Neural progenitor cell (in vitro differentiated cells): Measurements from ENCODE around the gene SHC2. TPM values are rescaled to one million over a fixed set of nuclear protein-coding genes. Genes with fewer than 3 reads are reported as not detected.

Experiments used
- DNase-seq: peaks from one replicate; pipeline ENCODE4 v3.0.0-alpha.2; 2016; ENCODE audit warnings: low spot score
- H2AFZ ChIP-seq: fragments of 200-600 bp; sonication (generic); replicated peaks from 2 replicates; pipeline ENCODE4 v1.6.1; 2016; ENCODE audit warnings: antibody characterized with exemption
- H3F3A ChIP-seq: fragments of 200-600 bp; sonication (generic); 2 replicates; pipeline ENCODE4 v1.6.1; 2016; ENCODE audit warnings: antibody characterized with exemption, low read depth
- H3K27ac ChIP-seq: fragments of 200-600 bp; sonication (generic); 2 replicates; pipeline ENCODE4 v1.5.1; 2016; ENCODE audit warnings: mild to moderate bottlenecking
- H3K27me3 ChIP-seq: fragments of 200-600 bp; sonication (generic); 2 replicates; pipeline ENCODE4 v1.6.1; 2016; ENCODE audit warnings: mild to moderate bottlenecking, moderate library complexity
- H3K36me3 ChIP-seq: fragments of 200-600 bp; sonication (generic); 2 replicates; pipeline ENCODE4 v1.5.1; 2016
- H3K4me1 ChIP-seq: fragments of 200-600 bp; sonication (generic); 2 replicates; pipeline ENCODE4 v1.6.1; 2016; ENCODE audit warnings: mixed run types
- H3K4me2 ChIP-seq: fragments of 200-600 bp; sonication (generic); 2 replicates; pipeline ENCODE4 v1.6.1; 2016
- H3K4me3 ChIP-seq: fragments of 200-600 bp; sonication (generic); 2 replicates; pipeline ENCODE4 v1.5.1; 2016
- H3K79me2 ChIP-seq: fragments of 200-600 bp; sonication (generic); 2 replicates; pipeline ENCODE4 v1.6.1; 2016; ENCODE audit warnings: low read depth
- H3K9ac ChIP-seq: fragments of 200-600 bp; sonication (generic); 2 replicates; pipeline ENCODE4 v1.6.1; 2016
- H3K9me3 ChIP-seq: fragments of 200-600 bp; sonication (generic); 2 replicates; pipeline ENCODE4 v1.5.1; 2016; ENCODE audit warnings: low read depth
- H4K20me1 ChIP-seq: fragments of 200-600 bp; sonication (generic); 2 replicates; pipeline ENCODE4 v1.6.1; 2016; ENCODE audit warnings: low read depth
- H3K27ac Mint-ChIP-seq: 3 replicates; pipeline ENCODE4 v1.8.0; 2021; ENCODE audit warnings: mixed read lengths
- H3K27me3 Mint-ChIP-seq: 2 replicates; pipeline ENCODE4 v1.8.0; 2022; ENCODE audit warnings: low read depth, mild to moderate bottlenecking, inconsistent platforms, moderate library complexity, mixed read lengths; ENCODE audit not compliant: insufficient read depth
- H3K36me3 Mint-ChIP-seq: 3 replicates; pipeline ENCODE4 v1.8.0; 2021; ENCODE audit warnings: mixed read lengths
- H3K4me1 Mint-ChIP-seq: 3 replicates; pipeline ENCODE4 v1.8.0; 2021; ENCODE audit warnings: mixed read lengths
- H3K4me3 Mint-ChIP-seq: 3 replicates; pipeline ENCODE4 v1.8.0; 2021; ENCODE audit warnings: mild to moderate bottlenecking, moderate library complexity, mixed read lengths
- H3K9me3 Mint-ChIP-seq: 3 replicates; pipeline ENCODE4 v1.8.0; 2020; ENCODE audit warnings: mixed read lengths
- CTCF ChIP-seq: fragments of 200-600 bp; sonication (generic); IDR thresholded peaks from 2 replicates; pipeline ENCODE4 v1.5.1; 2017; ENCODE audit warnings: antibody characterized with exemption, mild to moderate bottlenecking
- EZH2 ChIP-seq: fragments of 200-600 bp; sonication (generic); IDR thresholded peaks from 2 replicates; pipeline ENCODE4 v1.6.1; 2017; ENCODE audit warnings: antibody characterized with exemption, mild to moderate bottlenecking, moderate library complexity
- EZH2phosphoT487 ChIP-seq: fragments of 200-600 bp; sonication (generic); IDR thresholded peaks from 2 replicates; pipeline ENCODE4 v1.6.1; 2017; ENCODE audit warnings: antibody characterized with exemption
- total RNA-seq: library from RNA; depleted of rRNA; stranded (reverse); fragments of >200 nt; gene quantifications from 2 replicates; pipeline ENCODE4 v1.2.3, GENCODE V29; 2015; ENCODE audit warnings: low replicate concordance

The SHC2 gene
- total RNA-seq, 1 donor from 2014 or later = 3.2 TPM

GRCh38 chr19:506404-507285, 45.8 kb upstream of the SHC2 start:
- Mint-ChIP-seq H3K4me3 (peak overlapping the region; percentile 92), H3K4me1 (peaks cover 29% of the 10 kb centered on the region), H3K27ac (peak overlapping the region; percentile 100), H3K36me3 (peaks cover 8% of the 10 kb centered on the region), H3K9me3 (no peaks in the 10 kb centered on the region), H3K27me3 (peaks cover 11% of the 10 kb centered on the region)
- H3K79me2 ChIP-seq = no peaks in the 10 kb centered on the region
- H3K4me2 ChIP-seq = peak overlapping the region; percentile 76
- TF ChIP-seq CTCF = peak; percentile 98
- no peak for TF ChIP-seq EZH2phosphoT487
- TF ChIP-seq EZH2 = peak; percentile 61
- no peaks in the 10 kb centered on the region for H3K36me3 ChIP-seq
- peak; percentile 99 for DNase-seq
- no peaks in the 10 kb centered on the region for H3K9me3 ChIP-seq
- peaks cover 4% of the 10 kb centered on the region for H3K27me3 ChIP-seq
- peak overlapping the region; percentile 72 for H2AFZ ChIP-seq
- peaks cover 10% of the 10 kb centered on the region for H4K20me1 ChIP-seq
- H3K4me1 ChIP-seq = peaks cover 13% of the 10 kb centered on the region
- peak overlapping the region; percentile 93 for H3K27ac ChIP-seq
- H3K9ac ChIP-seq = peak overlapping the region; percentile 61
- peak overlapping the region; percentile 70 for H3K4me3 ChIP-seq
- peaks cover 20% of the 10 kb centered on the region for H3F3A ChIP-seq

DNA sequence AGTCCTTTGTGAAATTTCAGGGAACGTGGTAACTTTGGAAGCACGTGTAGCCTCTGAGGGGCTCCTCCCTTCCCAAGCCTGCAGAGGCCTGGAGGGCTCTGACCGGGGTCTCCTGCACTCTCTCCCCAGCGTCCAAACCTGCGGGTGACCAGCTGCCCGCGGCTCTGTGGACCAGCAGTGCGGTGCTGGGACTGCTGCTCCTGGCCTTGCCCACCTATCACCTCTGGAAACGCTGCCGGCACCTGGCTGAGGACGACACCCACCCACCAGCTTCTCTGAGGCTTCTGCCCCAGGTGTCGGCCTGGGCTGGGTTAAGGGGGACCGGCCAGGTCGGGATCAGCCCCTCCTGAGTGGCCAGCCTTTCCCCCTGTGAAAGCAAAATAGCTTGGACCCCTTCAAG, 43.8 kb upstream of the SHC2 start:
- Mint-ChIP-seq H3K36me3 (peaks cover 8% of the 10 kb centered on the region), H3K4me1 (peaks cover 18% of the 10 kb centered on the region), H3K9me3 (no peaks in the 10 kb centered on the region), H3K27me3 (peaks cover 16% of the 10 kb centered on the region), H3K4me3 (no peak overlapping the region), H3K27ac (no peak overlapping the region)
- no peak for TF ChIP-seq EZH2phosphoT487
- TF ChIP-seq CTCF = no peak
- no peak for TF ChIP-seq EZH2
- Histone ChIP-seq H3F3A (peaks cover 10% of the 10 kb centered on the region), H3K27ac (no peak overlapping the region), H3K9me3 (no peaks in the 10 kb centered on the region), H2AFZ (no peak overlapping the region), H3K9ac (no peak overlapping the region), H3K4me2 (no peak overlapping the region), H3K27me3 (peaks cover 20% of the 10 kb centered on the region), H3K36me3 (no peaks in the 10 kb centered on the region), H4K20me1 (no peaks in the 10 kb centered on the region), H3K79me2 (no peaks in the 10 kb centered on the region), H3K4me3 (no peak overlapping the region), H3K4me1 (peaks cover 3% of the 10 kb centered on the region)
- DNase-seq = no peak

DNA sequence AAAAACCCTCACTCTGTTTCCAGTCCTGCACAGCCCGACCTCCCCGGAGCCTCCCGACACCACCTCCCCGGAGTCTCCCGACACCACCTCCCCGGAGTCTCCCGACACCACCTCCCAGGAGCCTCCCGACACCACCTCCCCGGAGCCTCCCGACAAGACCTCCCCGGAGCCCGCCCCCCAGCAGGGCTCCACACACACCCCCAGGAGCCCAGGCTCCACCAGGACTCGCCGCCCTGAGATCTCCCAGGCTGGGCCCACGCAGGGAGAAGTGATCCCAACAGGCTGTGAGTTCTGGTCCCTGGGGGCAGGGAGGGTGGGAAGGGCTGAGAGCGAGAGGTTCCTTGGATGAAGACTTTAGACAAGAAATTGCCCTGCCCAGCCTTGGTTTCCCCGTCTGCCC, 40.8 kb upstream of the SHC2 start:
- peaks cover 23% of the 10 kb centered on the region for H3K27me3 Mint-ChIP-seq
- no peaks in the 10 kb centered on the region for H3K79me2 ChIP-seq
- peaks cover 3% of the 10 kb centered on the region for H3K4me1 ChIP-seq
- peaks cover 7% of the 10 kb centered on the region for H4K20me1 ChIP-seq
- H3K4me3 Mint-ChIP-seq = no peak overlapping the region
- no peak overlapping the region for H2AFZ ChIP-seq
- H3K4me3 ChIP-seq = no peak overlapping the region
- peaks cover 50% of the 10 kb centered on the region for H3K27me3 ChIP-seq
- H3K27ac ChIP-seq = no peak overlapping the region
- H3K9me3 ChIP-seq = no peaks in the 10 kb centered on the region
- no peak overlapping the region for H3K4me2 ChIP-seq
- no peaks in the 10 kb centered on the region for H3K36me3 ChIP-seq
- H3K9ac ChIP-seq = no peak overlapping the region
- H3K36me3 Mint-ChIP-seq = peaks cover 5% of the 10 kb centered on the region
- H3K27ac Mint-ChIP-seq = no peak overlapping the region
- DNase-seq = no peak
- peaks cover 14% of the 10 kb centered on the region for H3F3A ChIP-seq
- TF ChIP-seq EZH2phosphoT487 (no peak), EZH2 (no peak), CTCF (no peak)
- peaks cover 9% of the 10 kb centered on the region for H3K4me1 Mint-ChIP-seq
- H3K9me3 Mint-ChIP-seq = peaks cover 5% of the 10 kb centered on the region
